Thoracic aorta (tissue), 2 donors: ENCODE measurements around the gene PLD4. TPM values are rescaled to one million over a fixed set of nuclear protein-coding genes. Genes with fewer than 3 reads are reported as not detected.

ENCODE experiments used
- ATAC-seq: fragments of 150-250 bp; one replicate; pipeline ENCODE4 v1.8.0; 2017; ENCODE audit warnings: low read depth; ENCODE audit not compliant: insufficient number of reproducible peaks, low FRiP score
- DNase-seq: peaks from one replicate; pipeline ENCODE4 v3.0.0-alpha.2; 2020; ENCODE audit warnings: low spot score
- H3K27ac ChIP-seq, 2 donors: fragments of 200-600 bp; sonication (generic); 1 replicate in 1 of 2; 2 replicates in 1 of 2; pipeline ENCODE4 v1.5.1; 2016; ENCODE audit warnings: mild to moderate bottlenecking in 2 of 2, moderate library complexity in 2 of 2
- H3K27me3 ChIP-seq: fragments of 200-600 bp; sonication (generic); replicated peaks from 2 replicates; pipeline ENCODE4 v1.6.0; 2016; ENCODE audit warnings: mild to moderate bottlenecking; ENCODE audit not compliant: insufficient read depth
- H3K36me3 ChIP-seq: fragments of 200-600 bp; sonication (generic); one replicate; pipeline ENCODE4 v1.5.1; 2016
- H3K4me1 ChIP-seq, 2 donors: fragments of 200-600 bp; sonication (generic); 1 replicate in 1 of 2; 2 replicates in 1 of 2; pipeline versions ENCODE4 v1.5.1 to v1.6.0; 2016; ENCODE audit warnings: low read depth in 2 of 2, mild to moderate bottlenecking in 1 of 2; ENCODE audit not compliant: control insufficient read depth in 1 of 2
- H3K4me3 ChIP-seq: fragments of 200-600 bp; sonication (generic); 2 replicates; pipeline ENCODE4 v1.5.1; 2016; ENCODE audit warnings: mild to moderate bottlenecking
- H3K9me3 ChIP-seq: fragments of 200-600 bp; sonication (generic); 2 replicates; pipeline ENCODE4 v1.5.1; 2016
- CTCF ChIP-seq: fragments of 200-600 bp; sonication (generic); IDR thresholded peaks from one replicate; pipeline ENCODE4 v1.5.1; 2019; ENCODE audit warnings: antibody characterized with exemption
- total RNA-seq, 2 donors: library from RNA; depleted of rRNA; stranded (reverse); fragments of >200 nt; gene quantifications; one replicate each; pipeline versions ENCODE4 v1.1.0 to v1.2.3, GENCODE V29; 2016

PLD4 gene
- total RNA-seq, 2 donors from 2014 or later, result 0.35 TPM; not detected in 1

GRCh38 chr14:104933746-104934733 lies 9.4 kb downstream of the PLD4 start:
- ATAC-seq (no peak), DNase-seq (no peak)
- Histone ChIP-seq H3K36me3 (no peaks in the 10 kb centered on the region), H3K4me3 (peak overlapping the region; percentile 80), H3K27me3 (no peaks in the 10 kb centered on the region), H3K9me3 (no peaks in the 10 kb centered on the region), H3K27ac (no peak overlapping the region), H3K4me1 (peaks cover 0 to 18% of the 10 kb centered on the region in 2 donors)
- no peak for TF ChIP-seq CTCF

GRCh38 chr14:104935026-104935650 lies 10.5 kb downstream of the PLD4 start:
- DNase-seq (no peak), ATAC-seq (no peak)
- H3K4me3 ChIP-seq, result no peak overlapping the region
- no peak for TF ChIP-seq CTCF
- no peaks in the 10 kb centered on the region for H3K27me3 ChIP-seq
- H3K9me3 ChIP-seq, result no peaks in the 10 kb centered on the region
- no peaks in the 10 kb centered on the region for H3K36me3 ChIP-seq
- H3K4me1 ChIP-seq, result peaks cover 0 to 18% of the 10 kb centered on the region in 2 donors
- no peak overlapping the region for H3K27ac ChIP-seq

GRCh38 chr14:104935955-104936354 lies 11.3 kb downstream of the PLD4 start:
- Histone ChIP-seq H3K36me3 (no peaks in the 10 kb centered on the region), H3K27me3 (no peaks in the 10 kb centered on the region), H3K4me1 (peaks cover 0 to 18% of the 10 kb centered on the region in 2 donors), H3K4me3 (no peak overlapping the region), H3K27ac (no peak overlapping the region), H3K9me3 (no peaks in the 10 kb centered on the region)
- no peak for ATAC-seq
- TF ChIP-seq CTCF, result no peak
- no peak for DNase-seq

- Histone ChIP-seq H3K36me3 (peaks cover 2% of the 10 kb centered on the region), H3K27me3 (no peaks in the 10 kb centered on the region), H3K4me1 (peaks cover 0 to 18% of the 10 kb centered on the region in 2 donors), H3K9me3 (no peaks in the 10 kb centered on the region), H3K27ac (no peak overlapping the region), H3K4me3 (no peak overlapping the region)
- DNase-seq (no peak), ATAC-seq (no peak)
- TF ChIP-seq CTCF, result no peak
Measured at GRCh38 chr14:104936361-104937155, 11.9 kb downstream of the PLD4 start.

GRCh38 chr14:104937161-104937560 lies 12.5 kb downstream of the PLD4 start:
- DNase-seq (no peak), ATAC-seq (no peak)
- H3K4me3 ChIP-seq, result no peak overlapping the region
- no peak overlapping the region for H3K27ac ChIP-seq
- peaks cover 2% of the 10 kb centered on the region for H3K36me3 ChIP-seq
- no peak for TF ChIP-seq CTCF
- no peaks in the 10 kb centered on the region for H3K9me3 ChIP-seq
- no peaks in the 10 kb centered on the region for H3K27me3 ChIP-seq
- H3K4me1 ChIP-seq, result peaks cover 0 to 16% of the 10 kb centered on the region in 2 donors
